ENCODE data around the gene BCAS3.

GRCh38 chr17:61129267-61130254 lies 451.9 kb downstream of the BCAS3 start:
- TF ChIP-seq CTCF (IDR thresholded peaks at IDR 0.05; ENCODE audit: low read depth, low read length) (no peak), EZH2phosphoT487 (IDR thresholded peaks at IDR 0.05; ENCODE audit: low read depth) (no peak)

All from OCI-LY3 (cell line).